Activated CD8-positive, alpha-beta memory T cell treated with anti-CD3 and anti-CD28 coated beads, Interleukin-2, amount 50 U/mL, for 24 hours (primary cell): ENCODE measurements around the gene ATP5ME.
A peak's percentile ranks its signal among the peaks of the same experiment; 100 is the strongest.
"Not testable (repeated sequence)": the region's sequence is repeated elsewhere in the genome, so short reads cannot be mapped to it uniquely, and the experiment has no call there.

Experiments
- DNase-seq: peaks from one replicate; pipeline ENCODE4 v3.0.0-alpha.2; 2020; ENCODE audit errors: extremely low read depth

ATP5ME gene, protein sequence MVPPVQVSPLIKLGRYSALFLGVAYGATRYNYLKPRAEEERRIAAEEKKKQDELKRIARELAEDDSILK

GRCh38 chr4:674172-675035 is at the start of gene ATP5ME, which contains the start of gene MYL5:
TSS of gene ATP5ME (minus strand) at chr4:674276. CDS start at chr4:674247, 29 bp downstream.
TSS of gene MYL5 (plus strand) at chr4:674542. CDS start at chr4:678027, 3,485 bp downstream.
- peak; percentile 87 for DNase-seq

DNA sequence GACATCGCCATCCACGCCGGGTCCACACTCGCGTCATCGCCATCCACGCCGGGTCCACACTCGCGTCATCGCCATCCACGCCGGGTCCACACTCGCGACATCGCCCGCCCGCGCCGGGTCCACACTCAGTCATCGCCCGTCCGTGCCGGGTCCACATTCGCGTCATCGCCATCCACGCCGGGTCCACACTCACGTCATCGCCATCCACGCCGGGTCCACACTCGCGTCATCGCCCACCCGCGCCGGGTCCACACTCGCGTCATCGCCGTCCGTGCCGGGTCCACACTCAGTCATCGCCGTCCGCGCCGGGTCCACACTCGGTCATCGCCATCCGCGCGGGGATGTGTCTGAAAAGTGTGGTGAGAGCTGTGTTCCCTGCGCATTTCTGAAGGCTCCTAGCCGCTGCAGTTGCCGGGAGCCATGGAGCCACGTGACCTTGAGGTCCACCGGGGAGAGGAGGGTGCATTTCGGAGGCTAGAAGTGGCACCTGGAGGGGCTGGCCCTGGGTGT is 48.8 kb upstream of the ATP5ME start:
- DNase-seq: no peak

DNA sequence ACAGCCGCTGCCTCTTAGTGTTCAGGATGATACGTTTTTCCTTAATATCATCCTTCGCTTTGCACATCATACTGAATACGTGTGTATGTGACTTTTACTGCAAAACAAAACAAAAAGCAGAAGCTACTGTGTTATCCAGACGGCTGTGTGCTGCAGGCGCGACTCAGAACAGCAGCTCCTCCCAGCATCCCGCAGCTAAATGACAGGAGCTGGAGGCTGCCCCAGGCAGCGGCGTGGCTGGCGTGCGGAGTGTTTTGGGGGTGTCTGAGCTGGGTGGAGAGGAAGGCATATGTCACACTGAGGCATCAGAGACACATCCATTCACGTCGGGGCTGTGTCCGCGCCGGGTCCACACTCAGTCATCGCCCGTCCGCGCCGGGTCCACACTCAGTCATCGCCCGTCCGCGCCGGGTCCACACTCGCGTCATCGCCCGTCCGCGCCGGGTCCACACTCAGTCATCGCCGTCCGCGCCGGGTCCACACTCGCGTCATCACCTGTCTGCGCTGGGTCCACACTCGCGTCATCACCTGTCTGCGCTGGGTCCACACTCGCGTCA is 48.2 kb upstream of the ATP5ME start:
- DNase-seq: no peak

- no peak for DNase-seq
Measured at GRCh38 chr4:721261-722168, 47.4 kb upstream of the ATP5ME start.

DNA sequence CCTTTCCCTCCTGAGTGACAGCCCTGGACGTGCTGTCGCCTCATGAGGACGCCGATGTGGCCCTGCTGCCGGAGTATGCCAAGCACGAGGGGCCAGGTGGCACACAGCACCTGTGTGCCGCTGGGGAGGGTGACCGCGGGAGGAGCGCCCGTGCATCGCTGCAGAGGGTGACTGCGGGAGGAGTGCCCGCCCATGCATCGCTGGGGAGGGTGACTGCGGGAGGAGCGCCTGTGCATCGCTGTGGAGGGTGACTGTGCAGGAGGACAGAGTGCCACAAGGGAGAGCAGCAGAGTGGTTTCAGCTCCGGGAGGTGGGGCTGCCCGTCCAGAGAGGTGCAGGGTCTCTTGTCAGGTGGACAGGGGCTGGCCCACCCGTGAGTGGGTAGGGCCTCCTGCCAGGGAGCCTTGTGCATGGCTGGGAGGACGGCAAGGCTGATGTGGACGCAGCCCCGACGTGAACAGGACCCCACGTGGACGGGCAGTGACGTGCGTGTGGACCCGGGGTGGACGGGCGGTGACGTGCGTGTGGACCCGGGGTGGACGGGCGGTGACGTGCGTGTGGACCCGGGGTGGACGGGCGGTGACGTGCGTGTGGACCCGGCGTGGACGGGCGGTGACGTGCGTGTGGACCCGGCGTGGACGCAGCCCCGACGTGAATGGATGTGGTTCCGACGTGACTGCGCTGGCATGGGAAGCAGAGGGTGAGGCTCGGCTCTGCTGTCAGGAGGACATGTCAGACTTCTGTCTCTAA is 46.2 kb upstream of the ATP5ME start:
- no peak for DNase-seq

- no peak for DNase-seq
Measured at GRCh38 chr4:718460-718859, 44.4 kb upstream of the ATP5ME start.

DNA sequence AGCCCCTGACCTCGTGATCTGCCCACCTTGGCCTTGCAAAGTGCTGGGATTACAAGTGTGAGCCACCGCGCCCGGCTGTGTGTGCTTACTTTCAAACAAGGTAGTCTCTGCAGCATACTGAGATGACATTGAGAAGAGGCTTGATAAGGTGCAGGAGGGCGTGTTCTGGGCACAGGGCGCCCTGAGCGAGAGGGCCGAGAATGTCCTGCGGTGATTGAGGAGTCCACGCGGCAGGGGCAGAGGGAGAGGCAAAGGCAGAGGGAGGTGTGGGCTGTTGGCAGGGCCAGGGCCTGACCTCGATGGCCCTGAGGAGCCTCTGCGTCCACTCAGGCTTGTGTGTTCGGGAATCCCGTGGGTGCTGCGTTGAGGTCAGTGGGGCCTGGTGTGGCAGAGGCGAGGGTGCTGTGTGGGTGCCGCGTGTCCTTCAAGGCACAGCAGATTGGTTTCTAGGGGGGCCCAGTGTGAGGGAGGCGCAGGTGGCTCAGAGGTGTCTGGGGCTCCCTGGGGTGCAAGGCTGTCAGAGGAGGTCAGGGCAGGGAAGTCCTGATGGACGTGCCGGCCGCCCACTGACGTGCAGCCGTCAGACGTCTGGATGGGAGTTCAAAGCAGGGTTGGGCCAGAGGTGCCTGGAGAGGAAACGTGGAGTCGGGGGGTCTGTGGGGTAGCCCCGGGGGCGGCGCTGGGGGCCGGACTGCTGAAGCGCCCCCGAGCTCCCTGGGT is 43.7 kb upstream of the ATP5ME start:
- DNase-seq: no peak

GRCh38 chr4:714087-714486 is 40.0 kb upstream of the ATP5ME start:
- DNase-seq: no peak

GRCh38 chr4:712916-713632 is 39.0 kb upstream of the ATP5ME start:
- DNase-seq: no peak

- DNase-seq: no peak
Measured at GRCh38 chr4:712093-712492, 38.0 kb upstream of the ATP5ME start.

GRCh38 chr4:710916-711315 is 36.8 kb upstream of the ATP5ME start:
- no peak for DNase-seq

DNA sequence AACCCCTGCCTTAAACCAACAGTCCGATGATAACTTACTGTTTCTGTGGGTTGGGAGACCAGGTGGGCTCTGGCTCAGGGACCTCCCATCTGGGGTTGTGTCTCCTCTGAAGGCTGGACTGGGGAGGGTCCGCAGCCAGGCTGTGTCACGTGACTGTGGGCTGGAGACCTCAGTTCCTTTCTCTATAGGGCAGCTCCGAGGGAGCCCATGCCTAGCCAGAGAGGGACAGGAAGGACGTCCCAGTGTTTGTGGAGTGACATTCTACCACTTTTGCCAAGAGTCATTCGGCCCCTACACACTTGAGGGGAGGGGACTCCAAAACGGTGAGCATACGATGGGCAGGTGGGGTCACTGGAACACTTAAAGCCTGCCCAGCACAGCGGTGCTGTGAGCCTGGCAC is 36.0 kb upstream of the ATP5ME start:
- no peak for DNase-seq

- DNase-seq: no peak
Measured at GRCh38 chr4:709348-709747, 35.3 kb upstream of the ATP5ME start.

DNA sequence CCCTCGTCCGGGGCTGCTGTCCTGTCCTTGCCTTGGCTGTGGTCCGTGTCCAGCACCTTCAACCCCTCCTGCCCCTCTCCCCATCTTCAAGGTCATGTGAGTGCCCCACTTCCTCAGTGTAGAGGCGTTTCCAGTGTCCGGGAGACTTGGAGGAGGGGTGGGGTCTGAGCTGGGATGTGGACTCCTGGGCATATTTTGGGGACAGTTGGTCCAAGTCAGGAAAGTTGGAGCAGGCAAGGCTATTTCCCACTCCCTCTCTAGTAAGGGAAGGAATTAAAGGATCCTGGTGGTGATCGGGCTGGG is 34.5 kb upstream of the ATP5ME start:
- DNase-seq: no peak

- no peak for DNase-seq
Measured at GRCh38 chr4:707929-708630, 34.0 kb upstream of the ATP5ME start.

DNA sequence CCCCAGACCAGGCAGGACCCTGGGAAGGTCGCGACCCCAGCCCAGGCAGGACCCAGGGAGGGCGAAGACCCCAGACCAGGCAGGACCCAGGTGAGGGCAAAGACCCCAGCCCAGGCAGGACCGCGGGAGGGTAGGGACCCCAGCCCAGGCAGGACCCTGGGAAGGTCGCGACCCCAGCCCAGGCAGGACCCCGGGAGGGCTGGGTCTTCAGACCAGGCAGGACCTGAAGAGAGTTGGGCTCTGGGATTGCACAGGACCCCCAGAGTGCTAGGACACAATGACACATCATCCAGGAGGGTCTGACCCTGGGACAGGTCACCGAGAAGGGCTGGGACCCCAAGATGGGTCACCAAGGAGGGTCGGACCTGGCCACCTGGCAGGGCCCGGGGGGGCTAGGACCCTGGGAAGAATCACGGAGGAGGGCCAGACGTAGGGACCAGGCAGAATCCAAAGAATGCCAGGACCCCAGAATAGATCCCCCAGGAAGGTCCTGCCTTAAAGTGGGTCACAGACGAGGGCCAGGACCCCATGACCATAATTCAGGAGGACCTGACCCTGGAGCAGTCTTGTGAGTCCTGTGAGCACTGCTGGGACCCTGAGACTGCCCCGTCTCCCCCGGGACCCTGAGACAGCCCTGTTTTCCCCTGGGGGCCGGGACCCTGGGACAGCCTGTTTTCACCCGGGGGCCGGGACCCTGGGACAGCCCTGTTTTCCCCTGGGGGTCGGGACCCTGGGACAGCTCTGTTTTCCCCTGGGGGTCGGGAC is 32.9 kb upstream of the ATP5ME start:
- DNase-seq: no peak

- not testable (repeated sequence) for DNase-seq
Measured at GRCh38 chr4:706083-706633, 32.1 kb upstream of the ATP5ME start.
